Astrocyte (in vitro differentiated cells and primary cell): ENCODE results near the gene TGM2.

Experiments
- CTCF ChIP-seq: IDR thresholded peaks from 2 replicates; pipeline ENCODE4 v1.5.1; 2011; ENCODE audit warnings: low read depth, mild to moderate bottlenecking, inconsistent platforms, low read length, moderate library complexity; ENCODE audit not compliant: insufficient read depth
- EZH2 ChIP-seq: IDR thresholded peaks from 2 replicates; pipeline ENCODE4 v1.6.1; 2012; ENCODE audit warnings: mild to moderate bottlenecking, low read length, inconsistent platforms; ENCODE audit not compliant: insufficient read depth

- TF ChIP-seq CTCF (no peak), EZH2 (no peak)
Observed at GRCh38 chr20:38117205-38117604, 47.9 kb downstream of the TGM2 start.
